DOHH2 (cell line): ENCODE measurements around the gene ETS2.

ENCODE experiments used
- H3F3A ChIP-seq: fragments of 200-600 bp; sonication (generic), shearing (Covaris generic); 2 replicates; pipeline ENCODE4 v1.6.0; 2016; ENCODE audit warnings: antibody characterized with exemption, mild to moderate bottlenecking; ENCODE audit not compliant: control insufficient read depth, insufficient read depth
- H3K27ac ChIP-seq: fragments of 200-600 bp; sonication (generic); 2 replicates; pipeline ENCODE4 v1.5.1; 2014; ENCODE audit warnings: low read depth, mild to moderate bottlenecking, low read length, moderate library complexity
- H3K27me3 ChIP-seq: fragments of 200-600 bp; sonication (generic); 2 replicates; pipeline ENCODE4 v1.6.1; 2014; ENCODE audit warnings: mild to moderate bottlenecking, low read length, mixed read lengths; ENCODE audit not compliant: control insufficient read depth
- H3K36me3 ChIP-seq: fragments of 200-600 bp; sonication (generic); 2 replicates; pipeline ENCODE4 v1.6.1; 2014; ENCODE audit warnings: mild to moderate bottlenecking, low read length, moderate library complexity, mixed read lengths; ENCODE audit not compliant: control insufficient read depth
- H3K4me1 ChIP-seq: fragments of 200-600 bp; sonication (generic); 2 replicates; pipeline ENCODE4 v1.6.1; 2014; ENCODE audit warnings: mild to moderate bottlenecking, low read length, mixed read lengths; ENCODE audit not compliant: control insufficient read depth
- H3K4me2 ChIP-seq: fragments of 200-600 bp; sonication (generic); 2 replicates; pipeline ENCODE4 v1.6.0; 2014; ENCODE audit warnings: mild to moderate bottlenecking, low read length, moderate library complexity
- H3K4me3 ChIP-seq: fragments of 200-600 bp; sonication (generic); 2 replicates; pipeline ENCODE4 v1.5.1; 2014; ENCODE audit warnings: mild to moderate bottlenecking, low read length, mixed read lengths
- H3K79me2 ChIP-seq: fragments of 200-600 bp; sonication (generic); 2 replicates; pipeline ENCODE4 v1.6.1; 2014; ENCODE audit warnings: mild to moderate bottlenecking, low read length, mixed read lengths; ENCODE audit not compliant: control insufficient read depth
- H3K9me2 ChIP-seq: fragments of 200-600 bp; sonication (generic); replicated peaks from 2 replicates; pipeline ENCODE4 v1.6.1; 2014; ENCODE audit warnings: mild to moderate bottlenecking, low read length, mixed read lengths; ENCODE audit not compliant: control insufficient read depth
- H3K9me3 ChIP-seq: fragments of 200-600 bp; sonication (generic); 2 replicates; pipeline ENCODE4 v1.6.1; 2014; ENCODE audit warnings: antibody characterized with exemption, low read length, mixed read lengths; ENCODE audit not compliant: control insufficient read depth, insufficient read depth
- H4K20me1 ChIP-seq: fragments of 200-600 bp; sonication (generic); 2 replicates; pipeline ENCODE4 v1.6.0; 2014; ENCODE audit warnings: low read depth, mild to moderate bottlenecking, antibody characterized with exemption, low read length, moderate library complexity; ENCODE audit not compliant: control insufficient read depth, insufficient read depth
- CTCF ChIP-seq: fragments of 200-600 bp; sonication (generic); IDR thresholded peaks from one replicate; pipeline ENCODE4 v1.5.1; 2014; ENCODE audit warnings: antibody characterized with exemption, mild to moderate bottlenecking, low read depth, low read length; ENCODE audit not compliant: poor library complexity, severe bottlenecking
- EZH2phosphoT487 ChIP-seq: fragments of 200-600 bp; sonication (generic); IDR thresholded peaks from 2 replicates; pipeline ENCODE4 v1.6.1; 2017; ENCODE audit warnings: borderline replicate concordance, mild to moderate bottlenecking, antibody characterized with exemption, low read length, moderate library complexity, mixed read lengths

The ETS2 gene

GRCh38 chr21:38810826-38811164 is 5.1 kb downstream of the ETS2 start:
- Histone ChIP-seq H3K9me2 (no peaks in the 10 kb centered on the region), H3F3A (peaks cover 5% of the 10 kb centered on the region; the same call in 1 of the 2 replicates), H4K20me1 (peaks cover 18% of the 10 kb centered on the region; the same call in 1 of the 2 replicates), H3K4me1 (peaks cover 33% of the 10 kb centered on the region), H3K79me2 (peaks cover 89% of the 10 kb centered on the region), H3K4me2 (no peak overlapping the region), H3K27me3 (no peaks in the 10 kb centered on the region), H3K4me3 (no peak overlapping the region), H3K27ac (no peak overlapping the region), H3K9me3 (no peaks in the 10 kb centered on the region), H3K36me3 (peaks cover 94% of the 10 kb centered on the region)
- no peak for TF ChIP-seq EZH2phosphoT487
- no peak for TF ChIP-seq CTCF

GRCh38 chr21:38811257-38811656 is 5.5 kb downstream of the ETS2 start:
- peaks cover 93% of the 10 kb centered on the region for H3K36me3 ChIP-seq
- no peak overlapping the region for H3K4me2 ChIP-seq
- TF ChIP-seq CTCF (no peak), EZH2phosphoT487 (no peak)
- H3K27me3 ChIP-seq = no peaks in the 10 kb centered on the region
- peaks cover 85% of the 10 kb centered on the region for H3K79me2 ChIP-seq
- no peaks in the 10 kb centered on the region for H3K9me3 ChIP-seq
- H3K4me1 ChIP-seq = peaks cover 33% of the 10 kb centered on the region
- no peak overlapping the region for H3K4me3 ChIP-seq
- no peaks in the 10 kb centered on the region for H3K9me2 ChIP-seq
- peaks cover 5% of the 10 kb centered on the region; the same call in 1 of the 2 replicates for H3F3A ChIP-seq
- H3K27ac ChIP-seq = no peak overlapping the region
- peaks cover 18% of the 10 kb centered on the region; the same call in 1 of the 2 replicates for H4K20me1 ChIP-seq

- Histone ChIP-seq H3K4me1 (peaks cover 23% of the 10 kb centered on the region), H3K36me3 (peaks cover 93% of the 10 kb centered on the region), H3K4me2 (no peak overlapping the region), H3K27me3 (no peaks in the 10 kb centered on the region), H3K79me2 (peaks cover 68% of the 10 kb centered on the region), H3K27ac (no peak overlapping the region), H3K9me2 (no peaks in the 10 kb centered on the region), H3K9me3 (no peaks in the 10 kb centered on the region), H4K20me1 (peaks cover 12% of the 10 kb centered on the region; the same call in 1 of the 2 replicates), H3K4me3 (no peak overlapping the region), H3F3A (peaks cover 5% of the 10 kb centered on the region; the same call in 1 of the 2 replicates)
- TF ChIP-seq EZH2phosphoT487 (no peak), CTCF (no peak)
These were observed 7.4 kb downstream of the ETS2 start for GRCh38 chr21:38813143-38813542.
